ENCODE measurements around the gene INSM1. TPM values are rescaled to one million over a fixed set of nuclear protein-coding genes. Genes with fewer than 3 reads are reported as not detected.

The INSM1 gene
- total RNA-seq, 2 experiments from 2014 or later = 6.7 to 6.9 TPM

DNA sequence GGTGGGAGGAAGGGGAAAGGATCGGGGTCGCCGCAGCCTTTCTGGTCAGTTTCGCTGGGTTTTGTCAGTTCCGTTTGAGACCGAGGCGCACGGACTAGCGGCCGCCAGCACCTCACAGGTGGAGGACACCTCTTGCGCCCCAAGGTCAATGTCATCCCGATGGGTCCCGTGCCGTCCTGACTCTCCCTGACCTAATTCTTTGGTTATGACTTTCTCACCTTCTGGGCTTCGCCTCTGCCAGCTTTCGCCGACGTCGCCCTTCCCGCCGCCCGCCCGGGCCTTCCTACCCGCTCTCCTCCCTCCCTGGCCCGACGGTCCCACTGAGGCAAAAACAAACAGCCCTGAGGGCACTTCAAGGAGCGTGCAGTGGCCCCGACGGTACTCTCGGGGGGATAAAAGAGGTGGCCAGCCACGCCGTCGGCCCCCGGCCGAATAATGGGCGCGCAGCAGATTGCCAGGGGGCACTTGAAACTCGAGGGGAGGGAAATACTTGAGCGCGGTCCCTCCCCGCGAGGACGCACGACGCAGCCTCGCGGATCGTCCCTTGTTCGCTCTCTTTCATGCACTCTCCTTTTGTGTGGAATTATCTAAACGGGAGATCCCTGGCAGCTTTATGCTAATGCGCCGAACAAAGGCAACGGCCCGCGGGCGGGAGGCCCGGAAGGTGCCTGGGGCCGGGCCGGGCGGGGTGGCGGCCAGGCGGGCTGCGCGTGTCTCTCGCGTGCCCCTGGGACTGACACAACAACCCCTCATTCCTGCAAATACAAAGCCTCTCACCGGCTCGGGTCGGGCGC, 3.9 kb upstream of the INSM1 start:
- peak; percentile 36 for DNase-seq
- no peak overlapping the region for H3K27ac Mint-ChIP-seq
- peaks cover 63% of the 10 kb centered on the region for H3K27me3 Mint-ChIP-seq
- ChIA-PET POLR2A (no interaction called here), CTCF (no interaction called here)
- intact Hi-C loops (cut with micrococcal nuclease) = loop anchor here (2.0 to 10.0 kb wide), 7 partner anchors 91 to 1143 kb away; partner anchors contain the start of genes CFAP61, CRNKL1, NKX2-4 and RALGAPA2
- H3K36me3 Mint-ChIP-seq = no peaks in the 10 kb centered on the region
- no peaks in the 10 kb centered on the region for H3K9me3 Mint-ChIP-seq
- H3K4me1 Mint-ChIP-seq (ENCODE audit: low read depth) = peaks cover 34% of the 10 kb centered on the region
- peak overlapping the region; percentile 41 for H3K4me3 Mint-ChIP-seq

- intact Hi-C loops (cut with micrococcal nuclease) = loop anchor here (2.0 to 10.0 kb wide), 7 partner anchors 90 to 1142 kb away; partner anchors contain the start of genes CFAP61, CRNKL1, NKX2-4 and RALGAPA2
- H3K27ac Mint-ChIP-seq = no peak overlapping the region
- ChIA-PET POLR2A (no interaction called here), CTCF (no interaction called here)
- H3K36me3 Mint-ChIP-seq = no peaks in the 10 kb centered on the region
- no peak for DNase-seq
- no peaks in the 10 kb centered on the region for H3K9me3 Mint-ChIP-seq
- peaks cover 64% of the 10 kb centered on the region for H3K27me3 Mint-ChIP-seq
- peaks cover 31% of the 10 kb centered on the region for H3K4me1 Mint-ChIP-seq (ENCODE audit: low read depth)
- H3K4me3 Mint-ChIP-seq = peak overlapping the region; percentile 40
Observed at GRCh38 chr20:20364593-20365479, 3.1 kb upstream of the INSM1 start.

- H3K4me1 Mint-ChIP-seq (ENCODE audit: low read depth) = peaks cover 29% of the 10 kb centered on the region
- H3K4me3 Mint-ChIP-seq = peak overlapping the region; percentile 40
- POLR2A ChIA-PET = no interaction called here
Observed at GRCh38 chr20:20365480-20366161, 2.3 kb upstream of the INSM1 start.

GRCh38 chr20:20366551-20366875, 1.4 kb upstream of the INSM1 start:
- POLR2A ChIA-PET = no interaction called here

More at GRCh38 chr20:20365480-20366161, 2.3 kb upstream of the INSM1 start:
- peak; percentile 54 for DNase-seq
- no peak overlapping the region for H3K27ac Mint-ChIP-seq
- H3K36me3 Mint-ChIP-seq = no peaks in the 10 kb centered on the region
- H3K27me3 Mint-ChIP-seq = peaks cover 65% of the 10 kb centered on the region
- H3K9me3 Mint-ChIP-seq = no peaks in the 10 kb centered on the region
- CTCF ChIA-PET = no interaction called here
- intact Hi-C loops (cut with micrococcal nuclease) = loop anchor here (2.0 to 10.0 kb wide), 4 partner anchors 89 to 1029 kb away; partner anchors contain the start of genes CFAP61, CRNKL1 and NKX2-4

GRCh38 chr20:20366876-20367574, 879 bp upstream of the INSM1 start:
- ChIA-PET CTCF (no interaction called here), POLR2A (interaction anchor here (1.5 kb wide), 1 partner anchor 126 kb away, joined by 3 read pairs; no protein-coding TSS in a partner anchor)
- H3K9me3 Mint-ChIP-seq = no peaks in the 10 kb centered on the region
- peaks cover 29% of the 10 kb centered on the region for H3K4me1 Mint-ChIP-seq (ENCODE audit: low read depth)
- H3K27me3 Mint-ChIP-seq = peaks cover 64% of the 10 kb centered on the region
- peak overlapping the region; percentile 74 for H3K4me3 Mint-ChIP-seq
- no peak overlapping the region for H3K27ac Mint-ChIP-seq
- DNase-seq = peak; percentile 19
- H3K36me3 Mint-ChIP-seq = peaks cover 3% of the 10 kb centered on the region
- intact Hi-C loops (cut with micrococcal nuclease) = loop anchor here (10.0 kb wide), 3 partner anchors 88 to 1028 kb away; partner anchors contain the start of genes CFAP61, CRNKL1 and NKX2-4

More at GRCh38 chr20:20366551-20366875, 1.4 kb upstream of the INSM1 start:
- Mint-ChIP-seq H3K27ac (no peak overlapping the region), H3K4me3 (peak overlapping the region; percentile 48), H3K9me3 (no peaks in the 10 kb centered on the region), H3K36me3 (peaks cover 2% of the 10 kb centered on the region), H3K4me1 (ENCODE audit: low read depth) (peaks cover 28% of the 10 kb centered on the region), H3K27me3 (peaks cover 63% of the 10 kb centered on the region)
- DNase-seq = no peak
- CTCF ChIA-PET = no interaction called here
- intact Hi-C loops (cut with micrococcal nuclease) = loop anchor here (10.0 kb wide), 3 partner anchors 88 to 1028 kb away; partner anchors contain the start of genes CFAP61, CRNKL1 and NKX2-4

DNA sequence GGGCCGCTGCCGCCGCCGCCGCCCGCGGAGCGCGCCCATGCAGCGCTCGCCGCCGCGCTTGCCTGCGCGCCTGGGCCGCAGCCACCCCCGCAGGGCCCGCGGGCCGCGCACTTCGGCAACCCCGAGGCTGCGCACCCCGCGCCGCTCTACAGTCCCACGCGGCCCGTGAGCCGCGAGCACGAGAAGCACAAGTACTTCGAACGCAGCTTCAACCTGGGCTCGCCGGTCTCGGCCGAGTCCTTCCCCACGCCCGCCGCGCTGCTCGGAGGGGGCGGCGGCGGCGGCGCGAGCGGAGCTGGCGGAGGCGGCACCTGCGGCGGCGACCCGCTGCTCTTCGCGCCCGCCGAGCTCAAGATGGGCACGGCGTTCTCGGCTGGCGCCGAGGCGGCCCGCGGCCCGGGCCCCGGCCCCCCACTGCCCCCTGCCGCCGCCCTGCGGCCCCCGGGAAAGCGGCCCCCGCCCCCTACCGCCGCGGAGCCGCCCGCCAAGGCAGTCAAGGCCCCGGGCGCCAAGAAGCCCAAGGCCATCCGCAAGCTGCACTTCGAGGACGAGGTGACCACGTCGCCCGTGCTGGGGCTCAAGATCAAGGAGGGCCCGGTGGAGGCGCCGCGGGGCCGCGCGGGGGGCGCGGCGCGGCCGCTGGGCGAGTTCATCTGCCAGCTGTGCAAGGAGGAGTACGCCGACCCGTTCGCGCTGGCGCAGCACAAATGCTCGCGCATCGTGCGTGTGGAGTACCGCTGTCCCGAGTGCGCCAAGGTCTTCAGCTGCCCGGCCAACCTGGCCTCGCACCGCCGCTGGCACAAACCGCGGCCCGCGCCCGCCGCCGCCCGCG, 730 bp downstream of the INSM1 start:
- CTCF ChIA-PET = interaction anchor here (0.6 to 1.4 kb wide), 3 partner anchors 9 to 198 kb away, joined by 3 to 5 read pairs (median 3); no protein-coding TSS in a partner anchor
- H3K4me1 Mint-ChIP-seq (ENCODE audit: low read depth) = peaks cover 30% of the 10 kb centered on the region
- DNase-seq = peak; percentile 23

GRCh38 chr20:20369250-20370093, 1.6 kb downstream of the INSM1 start:
- intact Hi-C loops (cut with micrococcal nuclease) = loop anchor here (10.0 kb wide), 3 partner anchors 85 to 1025 kb away; partner anchors contain the start of genes CFAP61, CRNKL1 and NKX2-4
- CTCF ChIA-PET = interaction anchor here (0.8 to 1.6 kb wide), 3 partner anchors 82 to 225 kb away, joined by 3 to 4 read pairs (median 3); no protein-coding TSS in a partner anchor
- peak overlapping the region; percentile 77 for H3K4me3 Mint-ChIP-seq
- H3K27ac Mint-ChIP-seq = peak overlapping the region; percentile 19
- H3K9me3 Mint-ChIP-seq = no peaks in the 10 kb centered on the region
- POLR2A ChIA-PET = interaction anchor here (1.5 to 1.7 kb wide), 2 partner anchors 83 to 120 kb away, joined by 3 to 4 read pairs; no protein-coding TSS in a partner anchor
- peaks cover 27% of the 10 kb centered on the region for H3K4me1 Mint-ChIP-seq (ENCODE audit: low read depth)
- peaks cover 61% of the 10 kb centered on the region for H3K27me3 Mint-ChIP-seq
- H3K36me3 Mint-ChIP-seq = peaks cover 3% of the 10 kb centered on the region
- DNase-seq = peak; percentile 54

More for the DNA sequence above, 730 bp downstream of the INSM1 start:
- POLR2A ChIA-PET = interaction anchor here (0.7 to 1.7 kb wide), 5 partner anchors 84 to 129 kb away, joined by 3 to 4 read pairs (median 3); no protein-coding TSS in a partner anchor
- Mint-ChIP-seq H3K9me3 (no peaks in the 10 kb centered on the region), H3K4me3 (peak overlapping the region; percentile 29), H3K27me3 (peaks cover 61% of the 10 kb centered on the region), H3K27ac (no peak overlapping the region), H3K36me3 (peaks cover 3% of the 10 kb centered on the region)
- intact Hi-C loops (cut with micrococcal nuclease) = loop anchor here (10.0 kb wide), 3 partner anchors 86 to 1026 kb away; partner anchors contain the start of genes CFAP61, CRNKL1 and NKX2-4

DNA sequence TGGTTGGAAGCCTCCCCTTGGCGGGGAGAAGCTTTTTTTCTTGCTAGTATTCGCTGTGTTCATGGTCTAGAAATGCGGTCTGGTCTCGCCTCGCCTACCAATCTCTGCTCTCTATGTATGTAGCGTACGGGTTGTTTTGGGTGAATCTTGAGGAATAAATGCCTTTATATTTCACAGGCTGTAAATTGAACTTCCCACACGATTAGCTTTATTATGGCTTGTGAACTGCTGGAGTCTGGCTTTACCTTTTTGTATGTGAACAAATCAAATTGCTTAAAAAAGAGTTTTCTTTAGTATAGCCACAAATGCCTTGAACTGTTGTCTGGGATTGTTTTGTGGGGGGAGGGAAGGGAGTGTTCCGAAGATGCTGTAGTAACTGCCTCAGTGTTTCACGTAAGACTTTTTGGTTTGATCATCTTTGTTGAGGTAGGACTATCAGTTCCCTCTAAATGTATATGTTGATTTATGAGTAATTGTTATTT, 2.2 kb downstream of the INSM1 start:
- Mint-ChIP-seq H3K36me3 (peaks cover 3% of the 10 kb centered on the region), H3K4me1 (ENCODE audit: low read depth) (peaks cover 27% of the 10 kb centered on the region), H3K4me3 (peak overlapping the region; percentile 77), H3K9me3 (no peaks in the 10 kb centered on the region), H3K27ac (peak overlapping the region; percentile 19), H3K27me3 (peaks cover 65% of the 10 kb centered on the region)
- CTCF ChIA-PET = interaction anchor here (0.8 to 1.6 kb wide), 2 partner anchors 82 to 224 kb away, joined by 3 to 4 read pairs; no protein-coding TSS in a partner anchor
- intact Hi-C loops (cut with micrococcal nuclease) = no loop called here
- no peak for DNase-seq
- POLR2A ChIA-PET = interaction anchor here (1.7 kb wide), 1 partner anchor 120 kb away, joined by 3 read pairs; no protein-coding TSS in a partner anchor

DNA sequence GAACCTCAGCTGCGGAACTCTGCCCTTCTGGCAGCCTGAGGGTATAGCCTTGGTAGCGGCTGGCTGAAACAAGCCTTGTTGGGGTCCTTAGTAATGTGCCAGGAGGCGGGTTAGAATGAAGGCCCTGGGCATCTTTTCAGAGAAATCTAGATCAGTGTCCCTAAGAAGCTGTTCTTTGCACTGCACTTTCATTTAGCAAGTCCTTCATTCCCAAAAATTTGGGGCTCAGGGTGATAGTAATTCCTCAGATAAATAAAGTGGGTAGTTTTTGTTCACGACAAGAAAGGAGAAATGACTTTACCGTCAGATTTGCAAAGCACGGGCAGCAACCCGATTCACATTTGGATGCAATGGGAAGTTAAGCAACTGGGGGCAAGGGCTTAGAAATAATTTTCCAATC, 3.2 kb downstream of the INSM1 start:
- Mint-ChIP-seq H3K27ac (no peak overlapping the region), H3K9me3 (no peaks in the 10 kb centered on the region), H3K36me3 (peaks cover 3% of the 10 kb centered on the region), H3K27me3 (peaks cover 66% of the 10 kb centered on the region), H3K4me3 (peak overlapping the region; percentile 50), H3K4me1 (ENCODE audit: low read depth) (peaks cover 20% of the 10 kb centered on the region)
- ChIA-PET POLR2A (no interaction called here), CTCF (interaction anchor here (1.5 to 1.7 kb wide), 3 partner anchors 12 to 198 kb away, joined by 3 to 7 read pairs (median 4); no protein-coding TSS in a partner anchor)
- no peak for DNase-seq
- intact Hi-C loops (cut with micrococcal nuclease) = no loop called here
